Measurements from ENCODE around the gene MCAT. TPM values are rescaled to one million over a fixed set of nuclear protein-coding genes. Genes with fewer than 3 reads are reported as not detected.
A peak's percentile ranks its signal among the peaks of the same experiment; 100 is the strongest.

MCAT gene
- total and polyA plus RNA-seq, 2 of the 4 experiments (the other 2 are of a cell fraction), result 7.3 to 19.7 TPM

DNA sequence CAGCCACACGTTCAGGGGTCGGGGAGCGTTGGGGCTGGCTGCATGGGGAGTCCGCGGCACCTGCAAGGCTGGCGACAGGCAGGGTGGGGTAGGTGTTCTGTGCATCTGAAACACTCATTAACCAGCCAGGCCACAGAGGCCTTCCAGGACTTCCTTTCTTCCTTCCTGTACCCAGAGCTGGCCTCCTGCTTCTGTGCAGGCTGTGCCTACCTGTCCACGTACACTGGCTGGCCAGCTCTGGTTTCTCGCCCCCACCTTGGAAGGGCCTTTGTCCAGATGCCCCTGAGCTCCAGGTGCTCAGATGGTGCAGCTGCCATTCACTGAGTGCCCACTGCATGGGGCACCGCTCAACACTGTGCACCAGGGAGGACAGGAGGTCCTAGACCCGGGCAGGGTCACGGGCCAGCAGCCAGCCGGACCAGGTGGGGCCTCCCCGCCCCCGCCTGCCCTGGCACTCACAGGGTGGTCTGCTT is 27.9 kb upstream of the MCAT start:
- no peak for TF ChIP-seq RCOR1 (IDR thresholded peaks at IDR 0.05; ENCODE audit: insufficient replicate concordance, low read length)
- Histone ChIP-seq H2BK15ac (ENCODE audit: low read depth, low read length) (no peak overlapping the region), H3K18ac (ENCODE audit: low read depth, low read length) (no peak overlapping the region), H3K27me3 (ENCODE audit: control insufficient read depth, insufficient read depth, low read length) (no peaks in the 10 kb centered on the region), H3K36me3 (ENCODE audit: control insufficient read depth, insufficient read depth, low read length) (peaks cover 46% of the 10 kb centered on the region), H2AFZ (replicated peaks; ENCODE audit: low read length, poor library complexity) (peak overlapping the region; percentile 67), H3K79me1 (ENCODE audit: low read depth in 1 of 2, low read length in 2 of 2) (no peaks in the 10 kb centered on the region), H3K23ac (ENCODE audit: low read depth, low read length) (no peak overlapping the region), H3K4me1 (ENCODE audit: control insufficient read depth, insufficient read depth, low read length) (no peaks in the 10 kb centered on the region), H3K27ac (ENCODE audit: insufficient read depth, low read length) (no peak overlapping the region), H3K9ac (ENCODE audit: low read depth, low read length) (no peak overlapping the region), H3K14ac (replicated peaks; ENCODE audit: low read depth, low read length) (no peak overlapping the region), H3K56ac (ENCODE audit: extremely low read depth, insufficient read depth, low read length) (no peak overlapping the region), H2AK5ac (ENCODE audit: low read depth, low read length) (no peak overlapping the region), H3K9me1 (ENCODE audit: insufficient read depth, low read length) (no peaks in the 10 kb centered on the region; the same call in 1 of the 2 replicates), H4K91ac (ENCODE audit: insufficient read depth, low read depth, low read length) (no peak overlapping the region), H3K9me3 (ENCODE audit: control insufficient read depth, insufficient read depth, low read length) (no peaks in the 10 kb centered on the region), H3K4me2 (ENCODE audit: low read depth, low read length) (no peak overlapping the region), H3K4me3 (ENCODE audit: insufficient read depth, low read depth, low read length) (no peak overlapping the region), H2BK5ac (ENCODE audit: low read depth, low read length, poor library complexity, severe bottlenecking) (no peak overlapping the region), H3K4ac (ENCODE audit: low read depth, low read length) (no peak overlapping the region), H4K20me1 (ENCODE audit: insufficient read depth, low read length) (no peaks in the 10 kb centered on the region; the same call in none of the 2 replicates), H4K5ac (ENCODE audit: low read depth, low read length) (no peak overlapping the region), H2BK120ac (ENCODE audit: low read depth, low read length) (no peak overlapping the region), H2AK9ac (replicated peaks; ENCODE audit: low read depth, low read length, poor library complexity) (no peak overlapping the region), H4K8ac (ENCODE audit: low read depth in 2 of 2, low read length in 2 of 2) (no peak overlapping the region), H2BK20ac (ENCODE audit: low read depth, low read length) (no peak overlapping the region)
- WGBS, 2 experiments (ENCODE audit: extremely low coverage in 2 of 2, insufficient read length in 1 of 2), result 60% methylated on average over 2 of the region's 14 CpGs; no CpG with 5 or more reads in 1 of the 2 experiments
- intact Hi-C loops (cut with micrococcal nuclease), result no loop called here
- DNase-seq (no peak), ATAC-seq (ENCODE audit: low read depth) (no peak)
- ChIA-PET POLR2A (ENCODE audit: unreplicated experiment) (no interaction called here), CTCF (no interaction called here)
- BruUV-seq (replicated peaks), result no TSS peak
- dilution Hi-C loops (cut with HindIII; ENCODE audit: low sequenced_read_pairs, unreplicated experiment), result no loop called here
- in situ Hi-C loops (cut with MboI; ENCODE audit: low sequenced_read_pairs), result no loop called here

All from IMR-90 (cell line).